Vagina (tissue), 2 donors: ENCODE measurements around the gene EHBP1. TPM values are rescaled to one million over a fixed set of nuclear protein-coding genes. Genes with fewer than 3 reads are reported as not detected.
A peak's percentile ranks its signal among the peaks of the same experiment; 100 is the strongest.

ENCODE experiments used
- DNase-seq, 2 donors: peaks; one replicate each; pipeline ENCODE4 v3.0.0-alpha.2; 2017; ENCODE audit errors: extremely low spot score in 2 of 2
- H3K27ac ChIP-seq: fragments of 200-600 bp; sonication (generic); one replicate; pipeline ENCODE4 v1.5.1; 2019
- H3K27me3 ChIP-seq: fragments of 200-600 bp; sonication (generic); one replicate; pipeline ENCODE4 v1.5.1; 2019
- H3K36me3 ChIP-seq, 2 donors: fragments of 200-600 bp; sonication (generic); one replicate each; pipeline ENCODE4 v1.5.1; 2017 to 2019
- H3K4me1 ChIP-seq: fragments of 200-600 bp; sonication (generic); one replicate; pipeline ENCODE4 v1.5.1; 2019
- H3K4me3 ChIP-seq, 2 donors: fragments of 200-600 bp; sonication (generic); 1 replicate in 1 of 2; 2 replicates in 1 of 2; pipeline ENCODE4 v1.5.1; 2016 to 2019
- H3K9me3 ChIP-seq: fragments of 200-600 bp; sonication (generic); one replicate; pipeline ENCODE4 v1.5.1; 2019
- CTCF ChIP-seq, 3 experiments: fragments of 450-650 bp in 2 of 3; fragments of 200-600 bp in 1 of 3; sonication (generic) in 1 of 3; IDR thresholded peaks; one replicate each; pipeline ENCODE4 v1.5.1; 2017 to 2019; ENCODE audit warnings: antibody characterized with exemption in 3 of 3, mild to moderate bottlenecking in 2 of 3, moderate library complexity in 2 of 3
- POLR2A ChIP-seq, 2 donors: fragments of 450-650 bp; IDR thresholded peaks; one replicate each; pipeline ENCODE4 v1.6.1; 2017; ENCODE audit warnings: antibody characterized with exemption in 2 of 2, mild to moderate bottlenecking in 2 of 2, moderate library complexity in 2 of 2
- POLR2AphosphoS5 ChIP-seq, 2 donors: sonication (generic); formaldehyde crosslinking; IDR thresholded peaks; one replicate each; pipeline ENCODE4 v1.9.0; 2017; ENCODE audit warnings: antibody characterized with exemption in 2 of 2, mild to moderate bottlenecking in 2 of 2, low read depth in 1 of 2; ENCODE audit not compliant: insufficient read depth in 1 of 2
- intact Hi-C: fragments of 100-400 bp; cut with DNase I; formaldehyde crosslinking; loops from one replicate; pipeline ENCODE4 v1.15.1; 2023
- total RNA-seq: library from RNA; depleted of rRNA; stranded (reverse); fragments of >200 nt; gene quantifications from one replicate; pipeline ENCODE4 v1.2.3, GENCODE V29; 2016

Gene EHBP1
- total RNA-seq, 1 donor from 2014 or later: 97.7 TPM

- Histone ChIP-seq H3K4me3 (no peak overlapping the region), H3K27ac (peak overlapping the region; percentile 55), H3K4me1 (peaks cover 74% of the 10 kb centered on the region), H3K9me3 (no peaks in the 10 kb centered on the region), H3K36me3 (no peaks in the 10 kb centered on the region), H3K27me3 (no peaks in the 10 kb centered on the region)
- TF ChIP-seq POLR2AphosphoS5 (IDR thresholded peaks at IDR 0.05; ENCODE audit: insufficient read depth in 1 of 2, low read depth in 1 of 2) (no peak), CTCF (IDR thresholded peaks at IDR 0.05) (peak in 1 of 3 experiments; percentile 37)
- intact Hi-C loops: no loop called here
- DNase-seq: no peak
Observed at GRCh38 chr2:62663920-62664795, 41.4 kb upstream of the EHBP1 start.

- TF ChIP-seq POLR2AphosphoS5 (IDR thresholded peaks at IDR 0.05; ENCODE audit: insufficient read depth in 1 of 2, low read depth in 1 of 2) (no peak), CTCF (IDR thresholded peaks at IDR 0.05) (no peak)
- Histone ChIP-seq H3K4me1 (peaks cover 61% of the 10 kb centered on the region), H3K36me3 (no peaks in the 10 kb centered on the region), H3K4me3 (no peak overlapping the region), H3K27me3 (no peaks in the 10 kb centered on the region), H3K9me3 (no peaks in the 10 kb centered on the region), H3K27ac (peak overlapping the region; percentile 55)
- intact Hi-C loops: no loop called here
- DNase-seq: no peak
Observed at GRCh38 chr2:62665446-62665845, 40.1 kb upstream of the EHBP1 start.

GRCh38 chr2:62669180-62669579 is 36.3 kb upstream of the EHBP1 start:
- Histone ChIP-seq H3K27ac (no peak overlapping the region), H3K4me1 (peaks cover 28% of the 10 kb centered on the region), H3K27me3 (no peaks in the 10 kb centered on the region), H3K36me3 (no peaks in the 10 kb centered on the region), H3K4me3 (no peak overlapping the region), H3K9me3 (no peaks in the 10 kb centered on the region)
- no peak for TF ChIP-seq POLR2A (IDR thresholded peaks at IDR 0.05)
- no peak for TF ChIP-seq CTCF (IDR thresholded peaks at IDR 0.05)
- TF ChIP-seq POLR2AphosphoS5 (IDR thresholded peaks at IDR 0.05; ENCODE audit: insufficient read depth in 1 of 2, low read depth in 1 of 2): no peak
- no peak for DNase-seq
- intact Hi-C loops: no loop called here

GRCh38 chr2:62672601-62673000 is 32.9 kb upstream of the EHBP1 start:
- Histone ChIP-seq H3K4me3 (no peak overlapping the region), H3K36me3 (no peaks in the 10 kb centered on the region), H3K4me1 (no peaks in the 10 kb centered on the region), H3K9me3 (no peaks in the 10 kb centered on the region), H3K27me3 (no peaks in the 10 kb centered on the region), H3K27ac (no peak overlapping the region)
- no peak for DNase-seq
- intact Hi-C loops: no loop called here
- no peak for TF ChIP-seq CTCF (IDR thresholded peaks at IDR 0.05)
- no peak for TF ChIP-seq POLR2AphosphoS5 (IDR thresholded peaks at IDR 0.05; ENCODE audit: insufficient read depth in 1 of 2, low read depth in 1 of 2)
- no peak for TF ChIP-seq POLR2A (IDR thresholded peaks at IDR 0.05)

GRCh38 chr2:62675062-62675461 is 30.5 kb upstream of the EHBP1 start:
- Histone ChIP-seq H3K4me1 (no peaks in the 10 kb centered on the region), H3K27ac (no peak overlapping the region), H3K27me3 (no peaks in the 10 kb centered on the region), H3K4me3 (no peak overlapping the region), H3K9me3 (no peaks in the 10 kb centered on the region), H3K36me3 (no peaks in the 10 kb centered on the region)
- TF ChIP-seq POLR2AphosphoS5 (IDR thresholded peaks at IDR 0.05; ENCODE audit: insufficient read depth in 1 of 2, low read depth in 1 of 2): no peak
- TF ChIP-seq CTCF (IDR thresholded peaks at IDR 0.05): no peak
- no peak for TF ChIP-seq POLR2A (IDR thresholded peaks at IDR 0.05)
- intact Hi-C loops: no loop called here
- no peak for DNase-seq
